Measurements from ENCODE around the gene MEOX2. TPM values are rescaled to one million over a fixed set of nuclear protein-coding genes. Genes with fewer than 3 reads are reported as not detected.

MEOX2 gene
- not detected in 2 replicates for total RNA-seq

- no peak for DNase-seq (ENCODE audit: low spot score)
- Mint-ChIP-seq H3K36me3 (ENCODE audit: low read depth) (no peaks in the 10 kb centered on the region), H3K27ac (no peak within 1 kb of the TSS), H3K27me3 (ENCODE audit: low read depth) (peaks cover 41% of the 10 kb centered on the region), H3K4me3 (ENCODE audit: low read depth) (no peak within 1 kb of the TSS), H3K4me1 (ENCODE audit: low read depth) (no peaks in the 10 kb centered on the region), H3K9me3 (no peaks in the 10 kb centered on the region)
- intact Hi-C loops (cut with micrococcal nuclease) = no loop called here
Measured at GRCh38 chr7:15686295-15686956, at the start of gene MEOX2. TSS of gene MEOX2 (minus strand) at chr7:15686683. CDS start at chr7:15686402, 281 bp downstream.

GRCh38 chr7:15729746-15730145 is 43.3 kb upstream of the MEOX2 start:
- intact Hi-C loops (cut with micrococcal nuclease) = no loop called here
- Mint-ChIP-seq H3K4me1 (ENCODE audit: low read depth) (no peaks in the 10 kb centered on the region), H3K36me3 (ENCODE audit: low read depth) (no peaks in the 10 kb centered on the region), H3K4me3 (ENCODE audit: low read depth) (no peak overlapping the region), H3K27me3 (ENCODE audit: low read depth) (no peaks in the 10 kb centered on the region), H3K27ac (no peak overlapping the region), H3K9me3 (no peaks in the 10 kb centered on the region)
- DNase-seq (ENCODE audit: low spot score) = no peak

GRCh38 chr7:15725051-15725450 is 38.6 kb upstream of the MEOX2 start:
- no peaks in the 10 kb centered on the region for H3K36me3 Mint-ChIP-seq (ENCODE audit: low read depth)
- H3K27ac Mint-ChIP-seq = no peak overlapping the region
- H3K4me1 Mint-ChIP-seq (ENCODE audit: low read depth) = no peaks in the 10 kb centered on the region
- no peaks in the 10 kb centered on the region for H3K9me3 Mint-ChIP-seq
- intact Hi-C loops (cut with micrococcal nuclease) = no loop called here
- H3K4me3 Mint-ChIP-seq (ENCODE audit: low read depth) = no peak overlapping the region
- H3K27me3 Mint-ChIP-seq (ENCODE audit: low read depth) = no peaks in the 10 kb centered on the region
- no peak for DNase-seq (ENCODE audit: low spot score)

GRCh38 chr7:15723841-15724240 is 37.4 kb upstream of the MEOX2 start:
- Mint-ChIP-seq H3K4me1 (ENCODE audit: low read depth) (no peaks in the 10 kb centered on the region), H3K27me3 (ENCODE audit: low read depth) (no peaks in the 10 kb centered on the region), H3K36me3 (ENCODE audit: low read depth) (no peaks in the 10 kb centered on the region), H3K4me3 (ENCODE audit: low read depth) (no peak overlapping the region), H3K9me3 (no peaks in the 10 kb centered on the region), H3K27ac (no peak overlapping the region)
- no peak for DNase-seq (ENCODE audit: low spot score)
- intact Hi-C loops (cut with micrococcal nuclease) = no loop called here

GRCh38 chr7:15720849-15721471 is 34.5 kb upstream of the MEOX2 start:
- no peak for DNase-seq (ENCODE audit: low spot score)
- Mint-ChIP-seq H3K9me3 (no peaks in the 10 kb centered on the region), H3K36me3 (ENCODE audit: low read depth) (no peaks in the 10 kb centered on the region), H3K4me3 (ENCODE audit: low read depth) (no peak overlapping the region), H3K4me1 (ENCODE audit: low read depth) (no peaks in the 10 kb centered on the region), H3K27ac (no peak overlapping the region), H3K27me3 (ENCODE audit: low read depth) (no peaks in the 10 kb centered on the region)
- intact Hi-C loops (cut with micrococcal nuclease) = no loop called here

- Mint-ChIP-seq H3K4me3 (ENCODE audit: low read depth) (no peak overlapping the region), H3K4me1 (ENCODE audit: low read depth) (no peaks in the 10 kb centered on the region), H3K27me3 (ENCODE audit: low read depth) (no peaks in the 10 kb centered on the region), H3K36me3 (ENCODE audit: low read depth) (no peaks in the 10 kb centered on the region), H3K9me3 (no peaks in the 10 kb centered on the region), H3K27ac (no peak overlapping the region)
- DNase-seq (ENCODE audit: low spot score) = no peak
- intact Hi-C loops (cut with micrococcal nuclease) = no loop called here
Measured at GRCh38 chr7:15719311-15719710, 32.8 kb upstream of the MEOX2 start.

GRCh38 chr7:15715435-15715834 is 29.0 kb upstream of the MEOX2 start:
- no peak overlapping the region for H3K4me3 Mint-ChIP-seq (ENCODE audit: low read depth)
- H3K9me3 Mint-ChIP-seq = no peaks in the 10 kb centered on the region
- no peaks in the 10 kb centered on the region for H3K4me1 Mint-ChIP-seq (ENCODE audit: low read depth)
- no peak overlapping the region for H3K27ac Mint-ChIP-seq
- no peak for DNase-seq (ENCODE audit: low spot score)
- H3K27me3 Mint-ChIP-seq (ENCODE audit: low read depth) = no peaks in the 10 kb centered on the region
- intact Hi-C loops (cut with micrococcal nuclease) = no loop called here
- H3K36me3 Mint-ChIP-seq (ENCODE audit: low read depth) = no peaks in the 10 kb centered on the region

- H3K4me3 Mint-ChIP-seq (ENCODE audit: low read depth) = no peak overlapping the region
- H3K9me3 Mint-ChIP-seq = no peaks in the 10 kb centered on the region
- DNase-seq (ENCODE audit: low spot score) = no peak
- H3K27me3 Mint-ChIP-seq (ENCODE audit: low read depth) = no peaks in the 10 kb centered on the region
- H3K4me1 Mint-ChIP-seq (ENCODE audit: low read depth) = peaks cover 4% of the 10 kb centered on the region
- H3K36me3 Mint-ChIP-seq (ENCODE audit: low read depth) = no peaks in the 10 kb centered on the region
- H3K27ac Mint-ChIP-seq = no peak overlapping the region
- intact Hi-C loops (cut with micrococcal nuclease) = no loop called here
Measured at GRCh38 chr7:15709978-15710377, 23.5 kb upstream of the MEOX2 start.

GRCh38 chr7:15707570-15707969 is 21.1 kb upstream of the MEOX2 start:
- intact Hi-C loops (cut with micrococcal nuclease) = no loop called here
- no peaks in the 10 kb centered on the region for H3K36me3 Mint-ChIP-seq (ENCODE audit: low read depth)
- peaks cover 4% of the 10 kb centered on the region for H3K4me1 Mint-ChIP-seq (ENCODE audit: low read depth)
- peaks cover 3% of the 10 kb centered on the region for H3K9me3 Mint-ChIP-seq
- no peak for DNase-seq (ENCODE audit: low spot score)
- H3K27me3 Mint-ChIP-seq (ENCODE audit: low read depth) = no peaks in the 10 kb centered on the region
- no peak overlapping the region for H3K27ac Mint-ChIP-seq
- no peak overlapping the region for H3K4me3 Mint-ChIP-seq (ENCODE audit: low read depth)

GRCh38 chr7:15703732-15704131 is 17.2 kb upstream of the MEOX2 start:
- no peak for DNase-seq (ENCODE audit: low spot score)
- Mint-ChIP-seq H3K27ac (no peak overlapping the region), H3K9me3 (peaks cover 3% of the 10 kb centered on the region), H3K36me3 (ENCODE audit: low read depth) (no peaks in the 10 kb centered on the region), H3K4me3 (ENCODE audit: low read depth) (no peak overlapping the region), H3K4me1 (ENCODE audit: low read depth) (no peaks in the 10 kb centered on the region), H3K27me3 (ENCODE audit: low read depth) (no peaks in the 10 kb centered on the region)
- intact Hi-C loops (cut with micrococcal nuclease) = no loop called here

GRCh38 chr7:15692501-15693020 is 6.1 kb upstream of the MEOX2 start:
- Mint-ChIP-seq H3K4me1 (ENCODE audit: low read depth) (no peaks in the 10 kb centered on the region), H3K27me3 (ENCODE audit: low read depth) (peaks cover 13% of the 10 kb centered on the region), H3K36me3 (ENCODE audit: low read depth) (no peaks in the 10 kb centered on the region), H3K27ac (no peak overlapping the region), H3K4me3 (ENCODE audit: low read depth) (no peak overlapping the region), H3K9me3 (no peaks in the 10 kb centered on the region)
- intact Hi-C loops (cut with micrococcal nuclease) = no loop called here
- no peak for DNase-seq (ENCODE audit: low spot score)

- intact Hi-C loops (cut with micrococcal nuclease) = no loop called here
- Mint-ChIP-seq H3K27me3 (ENCODE audit: low read depth) (peaks cover 41% of the 10 kb centered on the region), H3K9me3 (no peaks in the 10 kb centered on the region), H3K4me3 (ENCODE audit: low read depth) (no peak overlapping the region), H3K27ac (no peak overlapping the region), H3K36me3 (ENCODE audit: low read depth) (no peaks in the 10 kb centered on the region), H3K4me1 (ENCODE audit: low read depth) (no peaks in the 10 kb centered on the region)
- no peak for DNase-seq (ENCODE audit: low spot score)
Measured at GRCh38 chr7:15688911-15689310, 2.4 kb upstream of the MEOX2 start.

- no peaks in the 10 kb centered on the region for H3K4me1 Mint-ChIP-seq (ENCODE audit: low read depth)
- no peak for DNase-seq (ENCODE audit: low spot score)
- peaks cover 41% of the 10 kb centered on the region for H3K27me3 Mint-ChIP-seq (ENCODE audit: low read depth)
- H3K9me3 Mint-ChIP-seq = no peaks in the 10 kb centered on the region
- intact Hi-C loops (cut with micrococcal nuclease) = no loop called here
- H3K27ac Mint-ChIP-seq = no peak overlapping the region
- no peaks in the 10 kb centered on the region for H3K36me3 Mint-ChIP-seq (ENCODE audit: low read depth)
- H3K4me3 Mint-ChIP-seq (ENCODE audit: low read depth) = no peak overlapping the region
Measured at GRCh38 chr7:15688279-15688626, 1.8 kb upstream of the MEOX2 start.

Measured in activated T-helper 2 cell treated with anti-CD3 and anti-CD28 coated beads, Interferon-gamma antibody, Interleukin-2, Interleukin-4, amounts not matched to agents 10 μg/mL and 5 μg/mL and 100 μg/mL, durations not matched to agents 14 hours and 24 hours and 36 hours (primary cell).